Activated CD8-positive, alpha-beta T cell treated with anti-CD3 and anti-CD28 coated beads for 36 hours (primary cell): Measurements from ENCODE around the gene RAB25. TPM values are rescaled to one million over a fixed set of nuclear protein-coding genes. Genes with fewer than 3 reads are reported as not detected.

Experiments
- ATAC-seq: fragments of 200-7000 bp; cut with Tn5 transposase; one replicate; pipeline ENCODE4 v1.10.0; 2021; ENCODE audit warnings: mild to moderate bottlenecking, moderate library complexity
- CTCF ChIA-PET: fragments of 350-600 bp; sonication (Branson Sonifier 250); formaldehyde crosslinking; loops from one replicate; lab custom pipeline; 2021; ENCODE audit warnings: antibody characterized with exemption; lab: Charles Lee
- POLR2A ChIA-PET: fragments of 350-600 bp; sonication (Branson Sonifier 250); formaldehyde crosslinking; loops from one replicate; lab custom pipeline; 2021; ENCODE audit warnings: antibody characterized with exemption; lab: Charles Lee
- DNase-seq: peaks from one replicate; pipeline ENCODE4 v3.0.0-alpha.2; 2020
- H3K27ac Mint-ChIP-seq: one replicate; pipeline ENCODE4 v1.8.0; 2021; ENCODE audit warnings: mild to moderate bottlenecking, mixed read lengths
- H3K27me3 Mint-ChIP-seq: one replicate; pipeline ENCODE4 v1.8.0; 2021; ENCODE audit warnings: mixed read lengths
- H3K36me3 Mint-ChIP-seq: one replicate; pipeline ENCODE4 v1.8.0; 2021; ENCODE audit warnings: low read depth, mixed read lengths
- H3K4me1 Mint-ChIP-seq: one replicate; pipeline ENCODE4 v1.8.0; 2021; ENCODE audit warnings: low read depth, mixed read lengths
- H3K4me3 Mint-ChIP-seq: one replicate; pipeline ENCODE4 v1.8.0; 2021; ENCODE audit warnings: mild to moderate bottlenecking, moderate library complexity, mixed read lengths
- H3K9me3 Mint-ChIP-seq: one replicate; pipeline ENCODE4 v1.8.0; 2021; ENCODE audit warnings: mixed read lengths
- intact Hi-C: fragments of 100-400 bp; cut with micrococcal nuclease; formaldehyde crosslinking; loops from one replicate; pipeline ENCODE4 v1.10.0; 2022
- total RNA-seq, 2 experiments: library from RNA; stranded (reverse); gene quantifications; one replicate each; pipeline ENCODE4 v1.2.3, GENCODE V29; 2021
- TF ChIP-seq, protein P1 (sequence below): fragments of 200-600 bp; IDR thresholded peaks from one replicate; pipeline ENCODE4 v1.8.0; 2022; ENCODE audit warnings: antibody characterized with exemption, mild to moderate bottlenecking

The RAB25 gene
- total RNA-seq, 2 experiments from 2014 or later = 0.49 to 0.63 TPM

DNA sequence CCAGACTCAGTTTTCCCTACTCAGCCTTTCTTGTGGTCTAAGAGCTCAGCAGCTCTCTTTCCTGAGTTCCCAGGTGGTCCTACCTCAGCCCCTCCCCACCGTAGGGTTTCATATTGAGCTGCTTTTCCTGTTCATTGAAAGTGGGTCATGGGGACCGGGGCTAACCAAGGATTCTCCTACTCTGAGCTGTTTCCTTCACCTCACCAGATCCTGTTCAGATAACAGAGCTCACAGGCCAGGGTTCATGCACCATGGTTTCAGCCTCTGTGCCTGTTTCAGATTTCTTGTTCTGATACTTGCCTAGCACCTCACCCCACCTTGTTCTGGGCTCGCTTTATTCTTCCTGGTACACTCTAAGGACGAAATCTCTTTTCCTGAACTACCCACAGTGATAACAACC, 15.9 kb upstream of the RAB25 start:
- ChIA-PET CTCF (interaction anchor here (0.6 to 1.5 kb wide), 9 partner anchors 8 to 633 kb away, joined by 3 to 4 read pairs (median 3); partner anchors contain the start of genes RAB25 and UBQLN4), POLR2A (interaction anchor here (0.6 kb wide), 1 partner anchor 109 kb away, joined by 4 read pairs; no protein-coding TSS in a partner anchor)
- TF ChIP-seq, protein P1, sequence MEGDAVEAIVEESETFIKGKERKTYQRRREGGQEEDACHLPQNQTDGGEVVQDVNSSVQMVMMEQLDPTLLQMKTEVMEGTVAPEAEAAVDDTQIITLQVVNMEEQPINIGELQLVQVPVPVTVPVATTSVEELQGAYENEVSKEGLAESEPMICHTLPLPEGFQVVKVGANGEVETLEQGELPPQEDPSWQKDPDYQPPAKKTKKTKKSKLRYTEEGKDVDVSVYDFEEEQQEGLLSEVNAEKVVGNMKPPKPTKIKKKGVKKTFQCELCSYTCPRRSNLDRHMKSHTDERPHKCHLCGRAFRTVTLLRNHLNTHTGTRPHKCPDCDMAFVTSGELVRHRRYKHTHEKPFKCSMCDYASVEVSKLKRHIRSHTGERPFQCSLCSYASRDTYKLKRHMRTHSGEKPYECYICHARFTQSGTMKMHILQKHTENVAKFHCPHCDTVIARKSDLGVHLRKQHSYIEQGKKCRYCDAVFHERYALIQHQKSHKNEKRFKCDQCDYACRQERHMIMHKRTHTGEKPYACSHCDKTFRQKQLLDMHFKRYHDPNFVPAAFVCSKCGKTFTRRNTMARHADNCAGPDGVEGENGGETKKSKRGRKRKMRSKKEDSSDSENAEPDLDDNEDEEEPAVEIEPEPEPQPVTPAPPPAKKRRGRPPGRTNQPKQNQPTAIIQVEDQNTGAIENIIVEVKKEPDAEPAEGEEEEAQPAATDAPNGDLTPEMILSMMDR = no peak
- Mint-ChIP-seq H3K9me3 (no peaks in the 10 kb centered on the region), H3K4me3 (no peak overlapping the region), H3K36me3 (peaks cover 35% of the 10 kb centered on the region), H3K27ac (no peak overlapping the region), H3K4me1 (peaks cover 3% of the 10 kb centered on the region), H3K27me3 (no peaks in the 10 kb centered on the region)
- no peak for ATAC-seq
- DNase-seq = no peak
- intact Hi-C loops = no loop called here

DNA sequence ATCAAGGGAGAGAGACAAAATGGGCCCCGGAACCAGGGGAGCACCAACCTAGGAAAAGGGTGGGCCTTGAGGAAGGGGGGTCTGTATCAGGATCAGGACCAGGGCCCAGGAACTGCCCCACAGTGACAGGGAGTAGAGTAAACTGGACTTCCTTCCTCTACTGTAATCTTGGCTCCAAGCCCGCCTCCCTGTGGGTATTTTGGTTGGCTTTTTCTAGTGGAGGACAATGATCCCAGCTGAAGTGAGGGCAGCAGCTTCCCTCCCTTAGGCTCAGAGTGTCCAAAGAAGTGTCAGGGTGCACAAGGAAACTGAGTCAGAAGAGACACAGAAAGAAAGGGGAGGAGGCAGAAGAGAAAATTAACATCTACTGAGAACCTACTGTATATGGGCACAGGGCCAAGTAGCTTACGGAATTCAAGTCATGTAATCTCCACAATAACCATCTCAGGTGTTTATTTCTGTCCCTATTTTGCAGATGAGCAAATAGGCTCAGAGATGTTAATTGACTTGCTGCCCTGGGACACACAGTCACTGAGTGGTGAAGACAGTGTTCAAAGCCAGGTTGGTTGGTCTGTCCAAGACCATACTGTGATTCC, 12.2 kb upstream of the RAB25 start:
- no peaks in the 10 kb centered on the region for H3K27me3 Mint-ChIP-seq
- intact Hi-C loops = no loop called here
- POLR2A ChIA-PET = no interaction called here
- H3K4me1 Mint-ChIP-seq = peaks cover 12% of the 10 kb centered on the region
- no peak for DNase-seq
- no peaks in the 10 kb centered on the region for H3K9me3 Mint-ChIP-seq
- ATAC-seq = no peak
- no peak overlapping the region for H3K27ac Mint-ChIP-seq
- CTCF ChIA-PET = no interaction called here
- TF ChIP-seq, protein P1 = no peak
- H3K36me3 Mint-ChIP-seq = peaks cover 24% of the 10 kb centered on the region
- no peak overlapping the region for H3K4me3 Mint-ChIP-seq

DNA sequence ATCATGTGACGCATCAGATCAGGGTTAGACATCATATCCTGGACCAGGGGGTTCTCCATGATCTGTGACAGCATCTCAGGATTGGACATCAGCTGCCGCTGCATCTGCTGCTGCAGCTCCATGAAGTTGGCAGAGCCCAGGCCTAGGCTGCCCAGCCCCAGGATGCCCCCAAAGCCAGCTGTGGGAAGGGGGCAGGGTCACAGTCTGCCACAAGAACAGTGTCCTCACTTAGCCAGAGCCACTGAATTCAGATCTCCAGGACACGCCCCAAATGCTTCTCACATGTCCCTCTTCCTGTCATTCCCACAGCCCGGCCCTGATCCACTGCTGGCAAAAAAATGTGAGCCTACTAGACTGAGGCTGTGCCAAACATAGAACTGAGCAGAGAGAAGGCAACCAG, 10.6 kb upstream of the RAB25 start:
- DNase-seq (no peak), ATAC-seq (no peak)
- TF ChIP-seq, protein P1 = no peak
- Mint-ChIP-seq H3K4me1 (peaks cover 10% of the 10 kb centered on the region), H3K27ac (no peak overlapping the region), H3K9me3 (no peaks in the 10 kb centered on the region), H3K36me3 (peaks cover 12% of the 10 kb centered on the region), H3K27me3 (no peaks in the 10 kb centered on the region), H3K4me3 (no peak overlapping the region)
- POLR2A ChIA-PET = no interaction called here
- CTCF ChIA-PET = interaction anchor here (1.2 kb wide), 1 partner anchor 61 kb away, joined by 3 read pairs; no protein-coding TSS in a partner anchor
- intact Hi-C loops = no loop called here

DNA sequence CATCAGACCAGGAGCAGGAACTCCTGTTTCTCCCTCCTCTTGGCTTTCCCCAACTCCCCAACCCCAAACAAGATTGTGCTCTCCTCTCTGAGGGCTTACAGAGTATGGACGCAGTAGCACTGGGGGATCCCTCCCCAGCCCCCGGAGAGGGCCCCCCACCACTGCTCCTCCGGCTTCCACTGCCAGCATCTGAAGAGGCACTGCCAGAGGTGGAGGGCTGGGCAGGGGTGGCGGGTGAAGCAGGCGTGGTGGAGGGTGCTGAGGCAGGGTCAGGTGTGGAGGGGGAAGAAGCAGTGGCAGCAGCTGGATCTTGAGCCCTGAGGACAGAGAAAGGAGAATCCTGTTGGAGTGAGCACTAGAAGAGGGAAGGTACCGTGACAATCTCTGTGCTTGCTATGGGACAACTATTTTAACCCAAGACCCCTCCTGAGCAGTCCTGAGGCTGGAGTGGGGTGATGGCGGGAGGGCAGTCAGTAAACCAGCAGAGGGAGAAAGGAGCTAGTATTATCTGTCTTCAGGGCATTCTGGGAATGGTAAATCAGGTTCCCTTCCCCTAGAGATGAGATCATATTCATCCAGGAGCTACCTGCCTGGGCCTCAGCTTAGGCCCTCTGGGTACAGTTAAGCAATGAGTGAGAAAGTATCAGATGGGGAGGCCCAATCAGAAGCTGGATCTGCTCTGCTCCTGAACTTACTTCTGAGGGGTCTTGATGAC, 9.8 kb upstream of the RAB25 start:
- POLR2A ChIA-PET = interaction anchor here (0.7 to 1.0 kb wide), 3 partner anchors 22 to 117 kb away, joined by 3 read pairs; partner anchors contain the start of gene KHDC4
- H3K27ac Mint-ChIP-seq = no peak overlapping the region
- no peaks in the 10 kb centered on the region for H3K27me3 Mint-ChIP-seq
- no peak overlapping the region for H3K4me3 Mint-ChIP-seq
- ATAC-seq (no peak), DNase-seq (no peak)
- TF ChIP-seq, protein P1 = no peak
- peaks cover 10% of the 10 kb centered on the region for H3K36me3 Mint-ChIP-seq
- H3K4me1 Mint-ChIP-seq = peaks cover 15% of the 10 kb centered on the region
- H3K9me3 Mint-ChIP-seq = no peaks in the 10 kb centered on the region
- intact Hi-C loops = no loop called here
- CTCF ChIA-PET = interaction anchor here (1.1 to 3.3 kb wide), 3 partner anchors 15 to 113 kb away, joined by 3 to 16 read pairs (median 7); no protein-coding TSS in a partner anchor
